DMS79 treated with DMSO at 0.1 percent for 48 hours (cell line): ENCODE results near the gene TMEM131.
"Not testable (repeated sequence)": the region's sequence is repeated elsewhere in the genome, so short reads cannot be mapped to it uniquely, and the experiment has no call there.

Experiments used
- DNase-seq: peaks from one replicate; lab custom pipeline; 2025; lab: John Stamatoyannopoulos, UW

TMEM131 gene

DNA sequence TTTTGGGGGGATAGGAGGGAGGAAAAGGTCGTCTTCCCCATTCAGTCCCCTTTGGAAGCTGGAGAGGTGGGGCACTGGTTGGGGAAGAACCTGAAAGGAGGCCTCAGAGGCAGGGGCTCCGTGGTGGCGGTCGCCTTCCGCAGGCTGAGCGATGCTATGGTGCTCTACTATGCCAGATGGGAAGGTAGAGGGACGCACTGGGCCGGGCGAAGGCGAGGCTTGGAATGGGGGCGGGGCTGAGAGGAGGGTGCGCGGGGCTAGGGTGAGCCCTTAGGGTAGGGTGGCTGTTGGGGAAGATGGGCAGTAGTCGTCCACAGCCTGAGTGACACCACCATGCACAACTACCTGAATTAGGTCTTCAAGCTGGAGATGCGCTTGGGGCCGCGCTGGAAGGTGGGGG lies 271.2 kb downstream of the TMEM131 start:
- DNase-seq = no peak

DNA sequence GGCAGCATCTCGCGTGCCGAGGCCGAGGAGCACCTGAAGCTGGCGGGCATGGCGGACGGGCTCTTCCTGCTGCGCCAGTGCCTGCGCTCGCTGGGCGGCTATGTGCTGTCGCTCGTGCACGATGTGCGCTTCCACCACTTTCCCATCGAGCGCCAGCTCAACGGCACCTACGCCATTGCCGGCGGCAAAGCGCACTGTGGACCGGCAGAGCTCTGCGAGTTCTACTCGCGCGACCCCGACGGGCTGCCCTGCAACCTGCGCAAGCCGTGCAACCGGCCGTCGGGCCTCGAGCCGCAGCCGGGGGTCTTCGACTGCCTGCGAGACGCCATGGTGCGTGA lies 271.7 kb downstream of the TMEM131 start:
- DNase-seq = no peak

DNA sequence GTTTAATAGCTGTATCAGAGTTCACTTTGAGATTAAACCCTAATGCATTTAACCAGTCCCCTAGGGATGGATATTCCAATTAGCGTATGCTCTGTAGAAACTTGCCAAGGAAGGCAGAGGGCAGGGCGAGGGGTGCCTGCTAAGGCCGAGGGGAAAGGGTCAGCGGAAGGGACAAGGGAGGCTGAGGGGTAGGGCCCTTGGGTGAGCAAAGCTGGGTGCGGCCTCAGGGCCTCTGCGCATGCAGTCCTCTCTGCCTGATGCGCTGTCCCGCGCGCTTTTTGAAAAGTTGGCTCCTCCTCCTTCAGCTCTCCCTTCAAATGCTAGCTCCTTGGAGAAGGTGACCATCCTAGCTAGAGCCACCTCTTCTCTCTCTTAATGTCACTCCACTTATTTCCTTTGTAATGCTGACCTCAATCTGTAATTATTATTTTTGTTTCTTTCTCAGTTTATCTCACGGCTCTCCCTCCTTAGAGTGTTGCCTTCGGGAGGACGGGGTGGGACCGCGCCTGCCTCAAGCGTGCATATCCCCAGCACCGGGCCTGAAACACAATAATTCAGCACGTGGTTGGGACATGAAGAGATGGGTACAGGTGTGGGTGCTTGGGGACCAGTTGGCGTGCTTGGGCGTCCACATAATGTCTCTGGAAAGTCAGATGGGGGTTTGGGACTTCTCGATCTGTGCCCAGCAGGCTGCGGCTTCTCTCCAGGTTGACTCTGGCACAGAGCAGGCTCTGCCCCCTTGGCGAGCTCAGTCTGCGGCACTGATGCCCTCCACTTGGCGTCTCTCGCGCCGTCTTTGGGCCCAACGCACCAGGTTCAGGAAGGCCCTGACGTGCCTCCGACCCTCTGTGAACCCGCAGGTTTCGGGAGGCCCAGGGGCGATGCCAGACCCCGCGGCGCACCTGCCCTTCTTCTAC lies 272.3 kb downstream of the TMEM131 start:
- DNase-seq = no peak

DNA sequence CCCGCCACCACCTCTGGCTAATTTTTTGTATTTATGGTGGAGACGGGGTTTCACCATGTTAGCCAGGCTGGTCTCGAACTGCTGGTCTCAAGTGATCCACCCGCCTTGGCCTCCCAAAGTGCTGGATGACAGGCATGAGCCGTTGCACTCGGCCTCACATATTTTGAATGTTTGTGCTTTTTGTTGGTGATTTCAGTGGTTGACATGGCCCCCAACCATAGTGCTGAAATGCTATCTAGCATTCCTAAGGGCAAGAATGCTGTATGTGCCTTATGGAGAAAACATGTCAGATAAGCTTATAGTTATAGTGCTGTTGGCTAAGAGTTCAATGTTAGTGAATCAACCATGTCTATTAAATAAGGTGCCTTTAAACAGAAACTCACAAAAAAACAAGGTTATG lies 273.5 kb downstream of the TMEM131 start:
- no peak for DNase-seq

DNA sequence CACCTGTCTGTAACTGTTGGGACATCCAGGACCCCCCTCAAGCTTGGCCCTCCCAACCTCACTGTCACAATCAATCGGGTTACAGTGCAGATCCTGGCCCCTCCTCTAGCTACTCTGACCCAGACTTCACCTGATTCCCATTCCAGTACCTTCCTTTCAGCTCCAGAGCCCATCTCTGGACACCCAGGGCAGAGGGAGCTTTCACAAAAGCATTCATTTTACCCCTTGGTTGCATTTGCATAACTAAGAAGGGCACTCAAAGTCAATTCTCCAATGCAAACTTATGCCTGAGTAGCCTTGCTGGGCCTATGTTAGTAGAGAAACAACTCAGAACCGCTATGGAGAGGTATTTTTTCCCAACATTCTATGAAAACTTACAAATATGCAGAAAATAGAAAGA lies 275.0 kb downstream of the TMEM131 start:
- no peak for DNase-seq

DNA sequence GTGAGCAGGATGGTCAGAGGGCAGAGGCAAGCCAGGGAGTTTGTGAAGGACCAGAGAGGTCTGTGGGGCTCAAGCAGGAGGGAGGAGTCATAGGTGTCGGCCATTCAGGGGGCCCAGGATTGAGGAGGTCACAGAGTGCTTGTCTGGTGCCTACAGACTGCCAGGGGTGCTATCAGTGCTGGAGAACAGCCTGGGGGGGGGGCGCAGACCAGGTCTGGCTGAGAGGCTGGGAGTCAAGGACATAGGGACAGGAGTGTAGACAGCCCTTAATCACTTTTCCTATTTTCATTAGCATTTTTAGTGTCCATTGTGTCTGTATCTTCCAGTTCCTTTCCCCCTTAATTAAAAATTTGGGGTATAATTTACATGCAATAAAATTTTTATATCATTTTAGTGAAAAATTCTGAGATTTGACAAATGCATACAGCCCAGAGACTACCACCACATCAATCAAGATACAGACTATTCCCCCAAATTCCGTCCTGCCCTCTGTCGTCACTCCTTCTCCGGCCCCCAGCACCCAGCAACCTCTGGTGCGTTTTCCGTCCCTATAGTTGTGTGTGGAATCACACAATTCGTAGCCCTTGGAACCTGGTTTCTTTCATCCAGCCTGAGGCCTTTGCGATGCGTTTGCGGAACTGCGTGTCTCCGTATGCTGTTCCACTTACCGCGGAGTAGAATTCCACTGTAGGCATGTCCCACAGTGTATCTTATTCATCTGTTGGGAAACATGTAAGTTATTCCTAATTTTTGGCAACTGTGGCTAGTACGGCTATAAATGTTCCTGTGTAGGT lies 276.2 kb downstream of the TMEM131 start:
- no peak for DNase-seq

DNA sequence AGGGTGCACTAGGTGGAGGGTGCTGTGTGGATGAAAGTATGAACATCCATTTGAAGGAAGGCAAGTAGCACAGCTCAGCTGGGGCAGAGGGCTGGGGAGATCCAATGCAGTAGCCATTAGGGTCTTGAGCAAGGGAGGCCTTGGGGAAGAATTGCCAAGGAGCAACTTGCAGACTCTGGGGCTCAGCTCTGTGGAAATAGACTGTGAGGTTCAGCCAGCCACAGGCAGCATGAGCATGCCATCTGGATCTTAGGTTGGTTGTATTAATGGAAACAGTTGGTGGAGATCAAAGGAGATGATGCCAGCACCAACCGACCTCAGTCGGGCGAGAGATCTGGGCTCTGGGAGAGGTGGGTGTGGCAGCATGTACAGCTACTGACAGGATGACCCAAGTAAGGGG lies 276.8 kb downstream of the TMEM131 start:
- DNase-seq = no peak

DNA sequence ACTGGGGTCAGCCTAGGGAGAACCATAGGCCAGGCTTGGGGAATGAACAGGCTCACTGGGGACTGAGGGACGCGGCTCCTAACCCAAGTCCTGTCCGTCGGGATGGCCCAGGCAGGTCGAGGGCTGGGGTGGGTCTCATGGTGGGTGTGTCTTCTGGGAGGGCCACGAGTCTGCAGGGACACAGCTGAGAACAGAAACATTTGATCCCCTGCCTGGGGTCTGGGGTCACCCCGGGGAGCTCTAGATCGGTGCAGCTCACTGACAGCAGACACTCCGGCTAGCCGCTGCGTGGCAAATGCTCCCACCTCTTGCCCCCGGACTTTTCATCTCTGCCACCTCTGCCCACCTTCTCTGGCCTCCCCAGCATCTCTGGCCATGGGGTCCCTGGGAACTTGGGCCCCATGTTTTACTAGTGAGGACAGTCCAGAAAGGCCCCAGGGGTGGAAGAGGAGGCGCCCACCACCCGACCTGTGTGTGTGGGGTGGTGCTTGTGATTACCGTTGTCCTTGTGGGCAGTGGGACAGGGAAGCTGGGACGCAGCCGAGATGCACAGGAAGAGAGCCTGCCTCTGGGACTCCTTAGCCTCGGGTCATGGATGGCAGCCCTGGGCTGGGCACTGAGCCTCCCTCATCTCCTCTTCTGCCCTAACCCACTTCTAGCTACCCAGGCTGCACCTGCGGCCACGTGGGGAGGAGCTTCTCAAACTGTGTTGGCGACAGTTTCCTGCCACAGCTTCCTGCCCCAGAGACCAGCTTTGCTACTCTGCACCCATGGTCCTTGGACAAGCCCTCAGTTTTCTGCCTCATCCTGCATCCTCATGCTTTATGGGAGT lies 277.5 kb downstream of the TMEM131 start:
- no peak for DNase-seq

DNA sequence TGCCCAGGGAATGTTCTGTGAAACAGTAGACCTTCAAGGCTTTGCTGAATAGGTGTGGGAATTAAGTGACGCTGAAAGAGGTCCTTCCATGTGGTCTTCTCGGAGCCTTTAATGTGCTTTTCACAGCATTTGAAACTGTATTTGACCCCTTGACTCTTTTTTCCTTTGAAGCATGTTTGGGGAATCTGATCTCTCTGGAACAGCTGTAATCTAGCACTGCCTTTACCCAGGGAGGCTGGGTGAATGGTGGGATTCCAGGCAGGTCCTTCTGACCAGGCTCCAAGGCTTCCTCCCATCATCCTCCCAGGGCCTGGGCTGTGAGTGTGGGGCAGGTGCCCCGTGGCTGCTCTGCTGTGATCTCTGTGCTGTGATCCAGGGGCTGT lies 278.1 kb downstream of the TMEM131 start:
- no peak for DNase-seq

DNA sequence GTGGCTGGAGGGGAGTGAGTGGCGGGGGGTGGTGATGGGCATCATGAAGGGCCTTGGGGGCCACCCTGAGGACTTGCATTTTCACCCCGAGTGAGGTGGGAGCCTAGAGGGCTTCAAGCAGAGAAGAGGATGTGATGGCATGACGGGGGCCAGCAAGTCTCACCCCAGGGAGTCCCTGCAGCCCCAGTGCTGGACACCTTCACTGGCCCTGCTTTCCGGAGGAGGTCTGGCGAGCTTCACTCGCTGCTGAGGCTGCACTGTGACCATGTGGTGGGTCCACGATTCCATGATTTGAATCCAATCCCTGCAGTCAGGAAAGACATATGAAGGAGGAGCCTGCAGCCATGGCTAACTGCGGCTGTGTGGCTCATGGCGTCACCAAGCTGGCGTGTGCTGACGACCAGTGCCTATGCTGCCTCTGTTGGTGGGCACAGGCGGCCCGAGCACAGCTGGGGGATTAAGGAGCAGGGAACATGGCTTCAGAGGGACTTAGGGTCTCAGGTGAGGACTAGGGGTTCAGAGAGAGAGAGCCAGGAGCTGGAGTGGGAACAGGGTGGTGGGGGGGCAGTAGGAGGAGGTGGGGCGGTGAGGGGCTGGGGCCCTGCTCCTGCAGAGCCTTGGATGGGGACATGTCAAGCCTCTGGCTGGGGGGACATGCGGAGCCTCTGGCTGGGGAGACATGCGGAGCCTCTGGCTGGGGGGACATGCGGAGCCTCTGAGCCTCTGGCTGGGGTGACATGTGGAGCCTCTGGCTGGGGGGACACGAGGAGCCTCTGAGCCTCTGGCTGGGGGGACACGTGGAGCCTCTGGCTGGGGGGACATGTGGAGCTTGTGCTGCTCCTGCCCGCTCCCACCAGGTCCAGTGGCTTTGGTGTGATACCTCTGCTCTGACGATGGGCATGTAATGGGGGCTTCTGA lies 278.8 kb downstream of the TMEM131 start:
- DNase-seq = no peak

DNA sequence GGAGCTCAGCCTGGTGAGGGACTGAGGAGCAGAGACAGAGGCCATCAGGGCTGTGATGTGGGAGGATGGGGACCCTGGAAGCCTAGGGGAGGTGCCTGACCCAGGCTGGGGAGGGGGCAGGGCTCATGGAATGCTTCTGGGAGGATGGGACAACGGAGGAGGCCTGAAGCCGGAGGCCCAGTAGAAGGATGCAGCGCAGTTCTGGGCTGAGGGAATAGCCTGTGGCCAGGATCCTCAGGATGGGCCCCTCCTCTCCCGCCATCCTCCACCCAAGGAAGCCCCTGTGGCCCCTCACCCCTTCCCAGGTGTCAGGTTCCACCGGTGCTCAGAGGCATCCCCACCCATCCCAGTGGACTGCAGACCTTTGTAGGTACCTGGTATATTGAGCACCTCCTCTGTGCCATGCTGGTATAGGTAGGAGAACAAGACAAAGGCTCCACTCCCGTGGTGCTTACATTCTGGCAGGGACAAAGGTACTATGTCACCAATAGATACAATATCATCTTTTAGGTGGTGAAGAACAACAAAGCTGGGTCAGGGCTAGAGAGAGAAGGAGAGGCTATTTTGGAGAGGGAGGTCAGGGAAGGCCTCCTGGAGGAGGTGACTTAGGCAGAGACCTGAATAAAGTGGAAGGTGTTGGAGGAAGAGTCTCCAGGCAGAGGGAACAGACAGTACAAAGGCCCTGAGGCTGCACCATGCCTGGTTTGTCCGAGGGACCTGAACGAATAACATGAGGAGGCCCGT lies 279.6 kb downstream of the TMEM131 start:
- DNase-seq = no peak

DNA sequence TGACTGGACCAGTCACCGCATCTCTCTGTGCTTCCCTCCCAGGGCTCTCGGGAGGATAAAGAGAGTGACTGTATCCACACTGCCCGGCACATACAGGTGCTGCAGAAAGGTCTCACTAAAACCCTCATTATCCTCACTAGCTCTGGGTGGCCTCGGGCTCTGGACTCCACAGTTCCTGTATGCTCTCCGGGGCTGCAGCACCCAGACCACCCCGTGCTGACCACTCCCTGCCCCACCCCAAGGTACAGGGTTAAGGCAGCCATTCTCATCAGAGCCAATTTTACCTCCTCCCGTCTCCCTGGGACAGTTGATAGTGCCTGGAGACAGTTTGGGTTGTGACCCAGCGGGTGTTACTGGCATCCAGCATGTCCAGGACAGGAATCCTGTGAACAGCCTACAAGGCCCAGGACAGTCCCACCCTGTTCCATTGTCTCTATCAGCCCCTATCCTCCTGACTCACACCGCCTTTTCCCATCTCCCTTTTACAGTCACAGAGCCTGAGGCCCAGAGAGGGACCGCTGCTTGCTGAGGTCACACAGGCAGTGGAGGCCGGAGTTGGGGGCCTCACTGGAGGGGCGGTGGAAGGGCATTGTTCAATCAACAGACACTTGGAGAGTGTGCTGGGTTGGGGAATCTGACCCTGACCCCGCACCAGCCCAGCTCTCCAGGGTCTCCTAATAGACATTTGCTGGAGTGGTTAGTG lies 280.6 kb downstream of the TMEM131 start:
- DNase-seq = no peak

DNA sequence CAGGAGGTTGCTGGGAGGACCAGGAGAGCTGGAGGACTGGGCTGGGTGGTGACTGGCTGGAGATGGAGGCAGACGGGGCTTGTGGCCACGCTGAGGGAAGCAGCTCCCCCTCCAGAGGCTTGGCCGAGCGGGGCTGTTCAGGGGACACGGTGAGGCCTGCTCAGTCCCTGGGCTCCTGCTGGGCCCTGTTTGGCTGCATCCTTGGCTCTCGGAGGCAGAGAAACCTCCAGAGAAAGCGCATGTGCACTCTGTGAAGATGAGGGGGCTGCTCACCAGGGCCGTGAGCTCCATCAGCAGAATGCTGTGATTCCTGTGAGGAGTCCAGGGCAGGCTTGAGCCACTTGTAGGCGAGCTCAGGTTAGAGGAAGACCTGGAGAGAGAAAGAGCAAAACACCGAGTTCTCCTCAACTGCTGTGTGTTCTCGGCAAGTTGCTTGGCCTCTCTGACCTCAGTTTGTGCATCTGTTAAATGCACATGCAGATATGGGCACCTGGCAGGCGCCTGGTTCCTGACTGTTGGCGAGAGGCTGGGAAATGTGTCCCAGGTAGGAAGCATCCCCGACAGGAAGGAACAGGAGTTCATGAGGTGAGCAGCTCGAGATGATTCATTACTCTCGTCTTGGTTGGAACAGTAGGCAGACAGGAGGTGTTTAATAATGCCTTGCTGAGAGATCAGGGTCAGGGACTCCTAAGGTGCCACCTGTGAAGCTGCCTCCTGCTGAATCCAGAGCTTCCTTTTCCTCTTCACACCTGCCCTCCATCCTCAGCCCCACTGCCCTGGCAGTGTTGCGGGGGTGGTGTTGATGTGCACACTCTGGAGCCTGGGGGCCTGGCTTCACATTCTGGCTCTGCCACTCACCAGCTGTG lies 281.4 kb downstream of the TMEM131 start:
- DNase-seq = no peak

DNA sequence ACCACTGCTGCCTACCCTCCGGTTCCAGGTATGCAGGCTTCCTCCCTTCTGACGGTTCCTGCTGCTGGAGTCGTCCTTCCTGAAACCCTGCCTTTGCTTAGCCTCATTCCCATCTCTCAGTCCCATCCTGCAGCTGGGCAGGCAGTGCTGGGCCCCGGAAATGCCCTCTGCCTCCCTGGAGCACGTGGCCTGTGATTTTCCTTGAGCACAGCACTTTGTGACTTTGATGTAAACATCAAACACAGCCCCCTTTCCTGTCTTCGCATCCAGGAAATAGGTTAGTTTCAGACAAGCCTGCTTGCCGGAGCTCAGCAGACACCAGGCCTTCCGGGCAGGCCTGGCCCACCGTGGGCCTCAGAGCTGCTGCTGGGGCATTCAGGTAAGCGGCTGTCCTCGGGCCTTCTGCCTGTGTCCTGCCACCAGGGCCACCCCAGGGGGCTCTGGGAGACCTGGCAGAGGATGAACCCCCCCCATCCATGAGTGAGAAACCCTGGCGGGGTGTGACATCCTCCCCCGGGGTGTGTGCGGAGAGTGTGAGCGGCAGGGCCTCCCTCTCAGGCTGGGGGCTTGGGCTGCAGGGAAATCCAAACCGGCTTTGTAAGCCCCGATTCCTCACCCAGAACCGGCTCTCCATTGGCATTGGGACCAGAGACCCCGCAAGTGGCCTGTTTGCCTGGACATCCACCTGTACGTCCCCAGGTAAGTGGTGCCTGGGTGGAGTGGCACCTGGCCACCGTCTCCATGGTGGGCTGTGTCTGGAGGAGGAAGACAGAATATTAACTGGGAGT lies 282.3 kb downstream of the TMEM131 start, which contains the start of gene ZAP70:
ZAP70 (plus strand) TSS at position 281 of the 788 bp plus-strand sequence. CDS start 10,461 bp downstream, outside the sequence.
- no peak for DNase-seq

DNA sequence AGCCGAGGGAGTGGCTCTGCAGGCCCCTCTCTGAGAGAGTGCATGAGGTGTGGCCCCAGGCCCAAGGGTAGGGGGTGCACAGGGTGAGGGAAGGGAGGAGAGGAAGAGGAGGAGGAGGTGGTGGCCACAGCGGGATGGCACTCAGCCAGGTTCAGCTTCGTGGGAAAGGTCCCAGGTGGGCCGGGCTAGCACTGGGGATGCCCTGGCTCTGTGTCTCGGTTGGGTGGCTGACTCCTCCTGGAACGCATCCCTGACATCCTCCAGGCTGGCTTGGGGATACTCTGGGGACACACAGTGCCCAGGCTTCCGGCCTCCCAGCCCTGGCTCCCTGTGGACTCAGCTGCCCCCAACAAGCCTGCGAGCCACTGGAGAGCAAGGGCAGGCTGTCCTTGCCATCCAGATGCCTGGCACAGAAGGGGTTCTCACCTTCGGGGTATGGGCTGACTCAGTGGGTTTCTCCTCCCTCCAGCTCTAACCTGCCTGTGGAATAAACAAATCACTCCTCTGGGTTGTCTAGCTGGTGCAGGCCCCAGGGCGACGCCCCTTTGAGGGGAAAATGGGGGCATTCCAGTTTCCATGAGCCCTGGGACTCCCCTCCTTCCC lies 283.0 kb downstream of the TMEM131 start:
- DNase-seq = no peak

DNA sequence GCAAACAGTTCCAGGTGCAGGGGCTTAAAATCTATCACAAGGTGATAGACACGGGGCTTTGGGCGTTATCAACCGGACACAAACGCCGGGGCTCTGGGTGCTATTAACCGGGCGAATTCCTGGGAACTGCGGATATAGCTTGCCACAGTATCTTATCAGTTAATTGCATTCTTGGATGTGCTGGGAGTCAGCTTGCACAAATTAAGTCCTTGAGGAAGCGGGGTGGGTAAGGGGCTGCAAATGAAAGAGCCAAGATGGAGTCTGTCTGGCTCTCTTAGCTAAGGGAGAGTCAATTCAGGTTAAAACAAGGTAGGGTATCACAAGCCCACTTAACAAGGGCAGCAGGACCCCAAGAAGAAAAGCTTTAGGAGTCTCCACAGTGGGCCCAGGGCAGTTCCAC lies 283.6 kb downstream of the TMEM131 start:
- DNase-seq = not testable (repeated sequence)

DNA sequence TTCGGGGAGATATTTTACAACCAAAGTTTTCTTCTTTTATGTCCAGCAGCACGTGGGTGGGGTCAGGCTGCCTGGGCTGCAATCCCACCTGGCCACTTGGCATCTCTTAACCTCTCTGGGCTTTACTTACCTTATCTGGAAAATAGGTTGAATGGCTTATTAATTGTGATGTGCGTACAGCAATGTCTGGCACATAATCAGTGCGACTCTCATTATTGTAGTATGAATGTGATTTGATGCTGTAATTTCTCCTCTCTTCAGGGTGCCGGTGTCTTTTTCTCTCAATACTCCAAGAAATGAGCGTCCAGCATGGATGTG lies 284.4 kb downstream of the TMEM131 start:
- DNase-seq = no peak

DNA sequence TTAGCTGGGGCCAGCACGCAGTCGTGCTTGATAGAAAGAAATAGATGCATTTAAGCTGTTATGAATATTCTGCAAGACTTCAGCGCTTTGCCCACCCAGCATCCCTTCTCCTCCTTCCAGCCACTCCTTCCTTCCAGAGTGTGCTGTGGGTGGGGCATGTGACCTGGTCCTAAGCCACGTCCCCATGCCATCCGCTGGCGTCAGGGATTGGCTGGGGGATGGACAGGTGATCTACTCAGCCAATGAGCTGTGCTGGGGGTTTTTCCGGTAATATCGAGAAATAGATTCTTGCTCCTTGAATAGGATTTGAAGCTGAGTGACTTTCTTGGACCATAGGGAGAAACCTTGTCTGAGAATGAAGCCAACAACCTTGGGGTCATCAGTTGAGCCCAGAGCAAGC lies 287.1 kb downstream of the TMEM131 start:
- no peak for DNase-seq
